WI38 (cell line): ENCODE results near the gene CRYGN.

ENCODE experiments used
- H3K4me3 ChIP-seq: 2 replicates; pipeline ENCODE4 v1.5.1; 2011; ENCODE audit warnings: low read depth, mild to moderate bottlenecking, control low read depth, low read length
- TF ChIP-seq, protein P1 (sequence below): IDR thresholded peaks from 2 replicates; pipeline ENCODE4 v1.5.1; 2012; ENCODE audit warnings: low read depth, mild to moderate bottlenecking, control low read depth, low read length

Gene CRYGN, protein sequence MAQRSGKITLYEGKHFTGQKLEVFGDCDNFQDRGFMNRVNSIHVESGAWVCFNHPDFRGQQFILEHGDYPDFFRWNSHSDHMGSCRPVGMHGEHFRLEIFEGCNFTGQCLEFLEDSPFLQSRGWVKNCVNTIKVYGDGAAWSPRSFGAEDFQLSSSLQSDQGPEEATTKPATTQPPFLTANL

DNA sequence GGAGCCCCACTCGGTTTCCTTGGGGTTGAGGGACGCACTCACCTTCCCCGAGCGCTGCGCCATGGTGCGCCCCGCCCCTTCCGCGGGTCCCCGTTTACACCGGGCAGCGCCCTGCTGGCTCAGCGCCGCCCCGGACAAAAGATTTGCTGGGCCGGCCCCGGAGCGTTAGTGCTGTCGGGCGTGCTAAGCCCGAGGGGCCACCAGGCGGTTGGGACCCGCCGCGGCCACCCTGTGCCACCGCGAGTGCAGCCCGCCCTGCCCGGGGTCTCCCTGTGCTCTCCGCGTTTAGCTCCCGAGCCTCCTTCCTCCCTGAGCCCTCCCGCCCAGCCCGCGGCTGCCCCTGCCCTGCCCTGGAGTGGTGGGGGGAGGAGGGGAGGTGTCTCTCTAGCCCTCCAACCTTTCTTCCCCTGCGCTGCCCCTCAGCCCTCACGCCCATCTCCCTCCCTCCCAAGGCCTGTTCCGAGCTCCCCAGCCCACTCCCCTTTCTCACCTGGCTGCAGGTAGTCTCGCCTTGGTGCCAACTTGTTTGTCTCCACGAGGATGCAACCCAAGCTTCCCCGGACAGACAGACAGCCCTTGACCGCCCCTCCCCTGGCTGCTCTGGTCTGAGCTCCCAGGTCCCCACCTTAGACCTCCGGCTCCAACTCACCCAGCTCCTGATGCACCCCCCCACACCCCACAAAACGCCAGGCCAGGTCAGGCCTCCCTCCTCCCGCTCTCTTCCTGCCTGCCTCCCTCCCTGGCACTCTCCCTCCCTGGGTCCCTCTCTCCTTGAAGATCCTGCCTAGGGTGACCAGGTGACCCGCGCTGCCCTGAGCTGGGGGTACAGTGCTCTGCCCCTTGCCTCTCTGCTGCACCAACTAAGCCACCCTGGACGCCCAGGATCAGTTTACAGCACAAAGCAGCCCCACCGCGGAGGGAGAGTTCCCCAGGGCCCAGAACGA, at the start of gene CRYGN:
Gene CRYGN (minus strand): TSS at position 287 of the 944 bp plus-strand sequence. CDS start 224 bp downstream, at position 63.
- TF ChIP-seq, protein P1, sequence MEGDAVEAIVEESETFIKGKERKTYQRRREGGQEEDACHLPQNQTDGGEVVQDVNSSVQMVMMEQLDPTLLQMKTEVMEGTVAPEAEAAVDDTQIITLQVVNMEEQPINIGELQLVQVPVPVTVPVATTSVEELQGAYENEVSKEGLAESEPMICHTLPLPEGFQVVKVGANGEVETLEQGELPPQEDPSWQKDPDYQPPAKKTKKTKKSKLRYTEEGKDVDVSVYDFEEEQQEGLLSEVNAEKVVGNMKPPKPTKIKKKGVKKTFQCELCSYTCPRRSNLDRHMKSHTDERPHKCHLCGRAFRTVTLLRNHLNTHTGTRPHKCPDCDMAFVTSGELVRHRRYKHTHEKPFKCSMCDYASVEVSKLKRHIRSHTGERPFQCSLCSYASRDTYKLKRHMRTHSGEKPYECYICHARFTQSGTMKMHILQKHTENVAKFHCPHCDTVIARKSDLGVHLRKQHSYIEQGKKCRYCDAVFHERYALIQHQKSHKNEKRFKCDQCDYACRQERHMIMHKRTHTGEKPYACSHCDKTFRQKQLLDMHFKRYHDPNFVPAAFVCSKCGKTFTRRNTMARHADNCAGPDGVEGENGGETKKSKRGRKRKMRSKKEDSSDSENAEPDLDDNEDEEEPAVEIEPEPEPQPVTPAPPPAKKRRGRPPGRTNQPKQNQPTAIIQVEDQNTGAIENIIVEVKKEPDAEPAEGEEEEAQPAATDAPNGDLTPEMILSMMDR, result no peak
- no peak within 1 kb of the TSS for H3K4me3 ChIP-seq

DNA sequence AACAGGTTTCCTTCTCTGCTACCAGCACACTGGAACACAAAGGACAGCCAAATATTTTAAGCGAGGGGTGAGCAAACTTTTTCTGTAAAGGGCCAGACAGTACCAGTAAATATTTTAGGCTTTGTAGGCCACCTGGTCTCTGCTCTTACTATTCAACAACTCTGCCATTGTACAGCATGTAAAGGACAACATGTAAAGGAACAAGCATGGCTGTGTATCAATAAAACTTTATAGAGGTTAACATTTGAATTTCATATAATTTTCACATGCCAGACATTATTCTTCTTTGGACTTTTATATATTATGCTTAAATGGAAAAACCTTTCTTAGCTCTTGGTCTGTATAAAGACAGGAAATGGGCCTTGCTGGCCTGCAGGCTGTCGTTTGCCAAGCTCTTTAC, 49.6 kb upstream of the CRYGN start:
- TF ChIP-seq, protein P1, result no peak
- no peak overlapping the region for H3K4me3 ChIP-seq

DNA sequence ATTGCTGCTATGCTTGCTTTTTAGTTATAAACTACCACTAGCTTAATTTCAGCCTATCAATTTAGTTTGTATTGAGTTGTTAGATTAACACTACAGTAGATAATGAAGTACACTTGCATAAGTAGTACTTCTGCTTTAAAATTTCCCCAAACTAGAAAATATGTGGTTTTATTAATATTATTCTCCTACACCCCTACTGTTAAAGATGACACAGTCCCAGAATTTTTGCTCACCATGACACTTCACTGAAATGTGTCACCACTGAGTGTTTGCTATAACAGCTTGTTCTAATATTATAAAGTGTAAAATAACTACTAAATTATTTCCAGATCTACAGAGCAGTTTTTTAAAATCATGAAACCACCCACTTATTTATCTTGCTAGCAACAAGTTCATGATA, 48.2 kb upstream of the CRYGN start:
- H3K4me3 ChIP-seq, result no peak overlapping the region

DNA sequence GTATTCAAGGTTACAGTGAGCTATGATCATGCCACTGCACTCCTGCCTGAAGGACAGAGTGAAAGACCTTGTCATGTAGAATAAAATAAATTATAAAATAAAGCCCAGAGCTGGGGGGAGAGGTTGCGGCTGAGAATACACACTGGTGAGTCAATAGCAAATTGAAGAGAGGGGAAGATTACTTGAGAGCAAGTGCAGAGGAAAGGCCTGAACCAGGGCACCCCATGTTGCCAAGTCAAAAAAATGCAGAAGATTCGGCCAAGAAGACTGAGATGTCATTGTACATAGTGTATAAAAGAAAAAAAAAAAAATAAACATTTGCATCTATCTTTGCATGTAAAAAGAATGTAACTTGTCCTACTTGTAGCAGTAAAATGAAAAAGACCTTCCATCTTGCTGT, 47.3 kb upstream of the CRYGN start:
- TF ChIP-seq, protein P1, result no peak
- H3K4me3 ChIP-seq, result no peak overlapping the region

More for the DNA sequence above, 48.2 kb upstream of the CRYGN start:
- TF ChIP-seq, protein P1, result no peak

DNA sequence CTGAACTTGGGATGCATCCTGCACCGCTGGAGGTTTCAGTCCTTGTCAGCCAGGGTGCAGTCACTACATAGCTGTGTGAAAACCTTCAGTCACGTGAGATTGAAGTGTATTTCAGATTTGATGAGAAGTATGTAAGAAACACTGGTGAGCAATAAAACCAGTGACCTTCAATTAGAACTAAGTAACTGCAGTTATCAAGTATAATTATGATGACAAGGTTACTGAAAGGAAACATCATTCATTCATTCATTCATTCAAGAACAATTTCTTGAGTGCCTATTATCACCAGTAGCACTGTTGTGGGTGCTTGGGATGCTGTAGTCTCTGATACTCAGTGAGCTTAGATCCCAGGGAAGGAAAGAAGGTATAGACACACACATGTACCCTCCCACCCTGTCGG, 46.1 kb upstream of the CRYGN start:
- TF ChIP-seq, protein P1, result no peak
- no peak overlapping the region for H3K4me3 ChIP-seq

DNA sequence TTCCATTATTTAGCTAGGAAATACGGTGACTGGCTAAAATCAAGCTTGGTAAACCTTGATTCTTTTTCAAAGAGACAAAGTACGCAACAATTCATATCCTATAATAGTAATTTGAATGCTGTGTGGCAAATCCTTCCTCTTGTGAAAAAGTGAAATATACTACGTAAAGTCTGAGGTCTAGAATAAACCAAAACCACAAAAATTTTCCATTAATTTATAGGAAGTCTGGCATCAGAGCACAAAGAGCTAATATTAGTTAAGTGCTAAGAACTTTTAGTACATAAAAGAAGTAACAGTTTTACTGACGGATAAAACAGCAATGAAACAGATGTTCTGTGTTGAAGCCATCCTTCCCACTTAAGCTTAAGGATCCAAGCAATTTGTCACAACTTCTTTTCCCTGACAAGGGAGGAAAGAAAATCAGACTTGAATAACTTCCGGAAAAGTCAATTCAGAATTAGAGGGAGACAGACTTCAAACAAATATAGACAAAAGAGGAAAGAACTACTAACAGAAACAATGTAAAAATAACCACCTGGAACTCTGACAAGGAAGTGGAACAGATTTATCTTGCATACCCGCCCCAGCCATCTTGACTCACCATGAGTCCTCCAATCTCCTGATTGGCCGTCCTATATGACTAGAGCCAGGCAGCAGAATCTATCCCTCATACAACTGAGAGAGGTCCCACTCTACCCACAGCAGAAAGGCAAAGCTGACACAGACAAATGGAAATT, 45.2 kb upstream of the CRYGN start:
- TF ChIP-seq, protein P1, result no peak
- no peak overlapping the region for H3K4me3 ChIP-seq
